HEK293 (cell line): ENCODE measurements around the gene MGST1.

Source experiments
- HOXD13 ChIP-seq: sonication (generic); formaldehyde crosslinking; IDR thresholded peaks from 2 replicates; pipeline ENCODE4 v1.8.0; 2022; ENCODE audit warnings: missing genetic modification reagents, borderline replicate concordance
- ZBTB1 ChIP-seq: fragments of 450-650 bp; formaldehyde crosslinking; IDR thresholded peaks from 2 replicates; pipeline ENCODE4 v1.5.1; 2016; ENCODE audit warnings: missing biosample characterization, missing genetic modification characterization
- ZNF133 ChIP-seq: fragments of 450-650 bp; formaldehyde crosslinking; IDR thresholded peaks from 2 replicates; pipeline ENCODE4 v1.5.1; 2016; ENCODE audit warnings: missing biosample characterization, missing genetic modification characterization
- ZNF561 ChIP-seq: fragments of 450-650 bp; IDR thresholded peaks from 2 replicates; pipeline ENCODE4 v1.5.1; 2018; ENCODE audit warnings: missing biosample characterization, missing genetic modification characterization, borderline replicate concordance
- TF ChIP-seq, protein P1 (sequence below): fragments of 450-650 bp; formaldehyde crosslinking; IDR thresholded peaks from 2 replicates; pipeline ENCODE4 v1.5.1; 2016; ENCODE audit warnings: missing biosample characterization, missing genetic modification characterization
- TF ChIP-seq, protein P2 (sequence below): fragments of 450-650 bp; formaldehyde crosslinking; IDR thresholded peaks from 2 replicates; pipeline ENCODE4 v1.5.1; 2016; ENCODE audit warnings: missing biosample characterization, missing genetic modification characterization

DNA sequence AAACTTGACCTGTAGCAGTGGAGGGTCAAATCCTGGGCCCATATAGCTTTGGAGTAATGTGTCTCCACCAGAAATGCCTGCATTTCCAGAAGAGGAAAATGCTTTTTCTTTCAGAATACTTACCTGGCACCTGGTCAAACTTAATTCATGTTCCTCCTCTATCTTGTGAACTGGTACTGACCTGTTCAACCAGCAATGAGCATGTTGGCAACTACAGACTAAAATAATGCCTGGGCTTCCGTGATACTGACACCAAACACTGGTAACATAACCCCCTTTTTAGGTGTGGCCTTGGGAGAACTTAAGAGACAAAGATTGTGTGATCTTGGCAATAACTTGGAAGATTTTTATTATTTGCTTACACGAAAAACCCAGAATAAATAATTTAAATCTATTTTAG lies 23.8 kb upstream of the MGST1 start:
- TF ChIP-seq ZNF133 (no peak), ZBTB1 (tag by site-specific recombination) (no peak), ZNF561 (tag by site-specific recombination) (no peak), HOXD13 (CRISPR knock-in tag) (no peak)
- TF ChIP-seq, protein P1, sequence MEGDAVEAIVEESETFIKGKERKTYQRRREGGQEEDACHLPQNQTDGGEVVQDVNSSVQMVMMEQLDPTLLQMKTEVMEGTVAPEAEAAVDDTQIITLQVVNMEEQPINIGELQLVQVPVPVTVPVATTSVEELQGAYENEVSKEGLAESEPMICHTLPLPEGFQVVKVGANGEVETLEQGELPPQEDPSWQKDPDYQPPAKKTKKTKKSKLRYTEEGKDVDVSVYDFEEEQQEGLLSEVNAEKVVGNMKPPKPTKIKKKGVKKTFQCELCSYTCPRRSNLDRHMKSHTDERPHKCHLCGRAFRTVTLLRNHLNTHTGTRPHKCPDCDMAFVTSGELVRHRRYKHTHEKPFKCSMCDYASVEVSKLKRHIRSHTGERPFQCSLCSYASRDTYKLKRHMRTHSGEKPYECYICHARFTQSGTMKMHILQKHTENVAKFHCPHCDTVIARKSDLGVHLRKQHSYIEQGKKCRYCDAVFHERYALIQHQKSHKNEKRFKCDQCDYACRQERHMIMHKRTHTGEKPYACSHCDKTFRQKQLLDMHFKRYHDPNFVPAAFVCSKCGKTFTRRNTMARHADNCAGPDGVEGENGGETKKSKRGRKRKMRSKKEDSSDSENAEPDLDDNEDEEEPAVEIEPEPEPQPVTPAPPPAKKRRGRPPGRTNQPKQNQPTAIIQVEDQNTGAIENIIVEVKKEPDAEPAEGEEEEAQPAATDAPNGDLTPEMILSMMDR (tag by site-specific recombination) = no peak
- TF ChIP-seq, protein P2, sequence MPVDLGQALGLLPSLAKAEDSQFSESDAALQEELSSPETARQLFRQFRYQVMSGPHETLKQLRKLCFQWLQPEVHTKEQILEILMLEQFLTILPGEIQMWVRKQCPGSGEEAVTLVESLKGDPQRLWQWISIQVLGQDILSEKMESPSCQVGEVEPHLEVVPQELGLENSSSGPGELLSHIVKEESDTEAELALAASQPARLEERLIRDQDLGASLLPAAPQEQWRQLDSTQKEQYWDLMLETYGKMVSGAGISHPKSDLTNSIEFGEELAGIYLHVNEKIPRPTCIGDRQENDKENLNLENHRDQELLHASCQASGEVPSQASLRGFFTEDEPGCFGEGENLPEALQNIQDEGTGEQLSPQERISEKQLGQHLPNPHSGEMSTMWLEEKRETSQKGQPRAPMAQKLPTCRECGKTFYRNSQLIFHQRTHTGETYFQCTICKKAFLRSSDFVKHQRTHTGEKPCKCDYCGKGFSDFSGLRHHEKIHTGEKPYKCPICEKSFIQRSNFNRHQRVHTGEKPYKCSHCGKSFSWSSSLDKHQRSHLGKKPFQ (tag by site-specific recombination) = no peak
